HG03565 (cell line): Measurements from ENCODE around the gene EYS.

Source experiments
- ATAC-seq: cut with Tn5 transposase; IDR thresholded peaks from one replicate; pipeline ENCODE4 v1.9.1; 2021; ENCODE audit warnings: mild to moderate bottlenecking, moderate library complexity; ENCODE audit not compliant: unreplicated experiment

EYS gene

GRCh38 chr6:64874776-64875175 is 832.2 kb downstream of the EYS start:
- no peak for ATAC-seq

GRCh38 chr6:64872633-64873032 is 834.4 kb downstream of the EYS start:
- ATAC-seq = no peak

- ATAC-seq = no peak
These were observed 845.9 kb downstream of the EYS start for GRCh38 chr6:64861039-64861651.

GRCh38 chr6:64860203-64860602 is 846.8 kb downstream of the EYS start:
- ATAC-seq = no peak

GRCh38 chr6:64850121-64850520 is 856.9 kb downstream of the EYS start:
- no peak for ATAC-seq

- ATAC-seq = no peak
These were observed 858.6 kb downstream of the EYS start for GRCh38 chr6:64848467-64848866.

GRCh38 chr6:64847396-64847795 is 859.6 kb downstream of the EYS start:
- ATAC-seq = no peak

GRCh38 chr6:64838726-64839125 is 868.3 kb downstream of the EYS start:
- no peak for ATAC-seq

GRCh38 chr6:64831680-64832079 is 875.3 kb downstream of the EYS start:
- ATAC-seq = no peak

GRCh38 chr6:64817525-64817924 is 889.5 kb downstream of the EYS start:
- no peak for ATAC-seq

- ATAC-seq = no peak
These were observed 891.3 kb downstream of the EYS start for GRCh38 chr6:64815718-64816117.

- no peak for ATAC-seq
These were observed 894.9 kb downstream of the EYS start for GRCh38 chr6:64812138-64812537.

GRCh38 chr6:64811119-64811518 is 895.9 kb downstream of the EYS start:
- ATAC-seq = no peak

GRCh38 chr6:64807785-64808184 is 899.2 kb downstream of the EYS start:
- ATAC-seq = no peak

GRCh38 chr6:64803470-64804166 is 903.4 kb downstream of the EYS start:
- no peak for ATAC-seq

GRCh38 chr6:64792534-64792933 is 914.5 kb downstream of the EYS start:
- no peak for ATAC-seq

GRCh38 chr6:64789476-64789875 is 917.5 kb downstream of the EYS start:
- ATAC-seq = no peak

GRCh38 chr6:64786736-64787135 is 920.3 kb downstream of the EYS start:
- ATAC-seq = no peak

- no peak for ATAC-seq
These were observed 924.1 kb downstream of the EYS start for GRCh38 chr6:64782877-64783276.

- no peak for ATAC-seq
These were observed 928.9 kb downstream of the EYS start for GRCh38 chr6:64777941-64778785.

- no peak for ATAC-seq
These were observed 930.7 kb downstream of the EYS start for GRCh38 chr6:64776359-64776758.

- no peak for ATAC-seq
These were observed 932.1 kb downstream of the EYS start for GRCh38 chr6:64774881-64775280.
